WTC11 (cell line): ENCODE results near the gene APRT. TPM values are rescaled to one million over a fixed set of nuclear protein-coding genes. Genes with fewer than 3 reads are reported as not detected.

Source experiments
- ATAC-seq: fragments of 200-7000 bp; cut with Tn5 transposase; 2 replicates; pipeline ENCODE4 v1.10.0; 2021; ENCODE audit warnings: mild to moderate bottlenecking, moderate library complexity
- CTCF ChIA-PET: fragments of 300-600 bp; sonication (Branson Sonifier 250); formaldehyde crosslinking; loops from one replicate; lab custom pipeline; 2021; ENCODE audit warnings: antibody characterized with exemption; lab: Charles Lee
- POLR2A ChIA-PET: fragments of 350-600 bp; sonication (Branson Sonifier 250); formaldehyde crosslinking; loops from one replicate; lab custom pipeline; 2021; ENCODE audit warnings: antibody characterized with exemption; lab: Charles Lee
- DNase-seq: peaks from one replicate; pipeline ENCODE4 v3.0.0; 2021; ENCODE audit warnings: low spot score
- H3K27ac Mint-ChIP-seq: 2 replicates; pipeline ENCODE4 v1.8.0; 2021; ENCODE audit warnings: mixed read lengths
- H3K27me3 Mint-ChIP-seq: 2 replicates; pipeline ENCODE4 v1.8.0; 2021; ENCODE audit warnings: low read depth, mild to moderate bottlenecking, moderate library complexity, mixed read lengths
- H3K36me3 Mint-ChIP-seq: 2 replicates; pipeline ENCODE4 v1.8.0; 2021; ENCODE audit warnings: mixed read lengths
- H3K4me1 Mint-ChIP-seq: 2 replicates; pipeline ENCODE4 v1.8.0; 2022; ENCODE audit warnings: mixed read lengths
- H3K4me3 Mint-ChIP-seq: 2 replicates; pipeline ENCODE4 v1.8.0; 2021; ENCODE audit warnings: mild to moderate bottlenecking, moderate library complexity, mixed read lengths
- H3K9me3 Mint-ChIP-seq: 2 replicates; pipeline ENCODE4 v1.8.0; 2021; ENCODE audit warnings: mixed read lengths
- ETV6 ChIP-seq: sonication (generic); formaldehyde crosslinking; IDR thresholded peaks from 2 replicates; pipeline ENCODE4 v1.8.1; 2022; ENCODE audit warnings: mild to moderate bottlenecking, missing genetic modification reagents
- FOXP1 ChIP-seq: sonication (generic); formaldehyde crosslinking; IDR thresholded peaks from 2 replicates; pipeline ENCODE4 v1.8.0; 2022; ENCODE audit warnings: missing genetic modification reagents, mild to moderate bottlenecking, moderate library complexity, borderline replicate concordance
- KAT7 ChIP-seq: sonication (generic); formaldehyde crosslinking; IDR thresholded peaks from 2 replicates; pipeline ENCODE4 v1.8.1; 2023; ENCODE audit warnings: missing genetic modification reagents, mild to moderate bottlenecking, borderline replicate concordance
- NR3C1 ChIP-seq: sonication (generic); formaldehyde crosslinking; conservative IDR thresholded peaks from 2 replicates; pipeline ENCODE4 v1.8.1; 2023; ENCODE audit warnings: low read depth, mild to moderate bottlenecking, missing genetic modification reagents
- TEAD1 ChIP-seq: sonication (generic); formaldehyde crosslinking; IDR thresholded peaks from 2 replicates; pipeline ENCODE4 v1.8.0; 2022; ENCODE audit warnings: mild to moderate bottlenecking, missing genetic modification reagents
- ZNF317 ChIP-seq: sonication (generic); formaldehyde crosslinking; IDR thresholded peaks from 2 replicates; pipeline ENCODE4 v1.8.1; 2023; ENCODE audit warnings: low read depth, mild to moderate bottlenecking, moderate library complexity, missing genetic modification reagents, borderline replicate concordance
- ZNF671 ChIP-seq: fragments of 250-450 bp; sonication (Bioruptor Pico); IDR thresholded peaks from 2 replicates; pipeline ENCODE4 v1.8.0; 2021; ENCODE audit warnings: mild to moderate bottlenecking
- total RNA-seq: library from RNA; stranded (reverse); gene quantifications from 3 replicates; pipeline ENCODE4 v1.2.3, GENCODE V29; 2021
- TF ChIP-seq, protein P1 (sequence below): sonication (generic); formaldehyde crosslinking; IDR thresholded peaks from 2 replicates; pipeline ENCODE4 v1.8.0; 2023; ENCODE audit warnings: missing genetic modification reagents, mild to moderate bottlenecking, borderline replicate concordance
- TF ChIP-seq, protein P2 (sequence below): sonication (generic); formaldehyde crosslinking; IDR thresholded peaks from 2 replicates; pipeline ENCODE4 v1.8.0; 2022; ENCODE audit warnings: mild to moderate bottlenecking, missing genetic modification reagents
- TF ChIP-seq, protein P3 (sequence below): sonication (generic); formaldehyde crosslinking; IDR thresholded peaks from 2 replicates; pipeline ENCODE4 v1.8.0; 2022; ENCODE audit warnings: missing genetic modification reagents
- TF ChIP-seq, protein P4 (sequence below): fragments of 250-450 bp; sonication (Bioruptor Pico); IDR thresholded peaks from 2 replicates; pipeline ENCODE4 v2.1.2; 2022; ENCODE audit warnings: mild to moderate bottlenecking, moderate library complexity
- TF ChIP-seq, protein P5 (sequence below): sonication (generic); formaldehyde crosslinking; IDR thresholded peaks from 2 replicates; pipeline ENCODE4 v1.8.1; 2022; ENCODE audit warnings: low read depth, mild to moderate bottlenecking, moderate library complexity, missing genetic modification reagents, borderline replicate concordance
- TF ChIP-seq, protein P6 (sequence below): sonication (generic); formaldehyde crosslinking; IDR thresholded peaks from 2 replicates; pipeline ENCODE4 v1.8.0; 2023; ENCODE audit warnings: mild to moderate bottlenecking, missing genetic modification reagents

Gene APRT
- total RNA-seq, 1 experiment from 2014 or later: 288 TPM

DNA sequence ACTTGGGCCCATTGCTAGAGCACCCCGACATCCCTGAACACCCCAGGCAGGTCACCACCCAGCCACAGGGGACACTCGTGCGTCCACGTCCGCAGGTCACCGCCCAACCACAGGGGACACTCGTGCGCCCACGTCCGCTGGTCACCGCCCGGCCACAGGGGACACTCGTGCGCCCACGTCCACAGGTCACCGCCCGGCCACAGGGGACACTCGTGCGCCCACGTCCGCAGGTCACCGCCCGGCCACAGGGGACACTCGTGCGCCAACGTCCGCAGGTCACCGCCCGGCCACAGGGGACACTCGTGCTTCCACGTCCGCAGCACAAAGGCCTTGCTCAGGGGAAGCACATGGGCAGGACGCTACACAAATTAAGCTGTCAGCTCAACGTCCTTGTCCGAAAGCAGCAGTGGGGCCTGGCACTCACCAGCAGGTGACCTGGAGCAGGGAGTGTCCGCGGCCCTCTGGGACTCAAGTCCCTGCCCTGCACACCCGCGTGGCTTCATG lies 27.4 kb upstream of the APRT start:
- ATAC-seq (no peak), DNase-seq (peak; percentile 22)
- TF ChIP-seq ETV6 (CRISPR knock-in tag) (no peak), ZNF317 (no peak), NR3C1 (CRISPR knock-in tag) (no peak), KAT7 (CRISPR knock-in tag) (no peak), FOXP1 (no peak), TEAD1 (CRISPR knock-in tag) (no peak), ZNF671 (CRISPR knock-in tag) (no peak)
- TF ChIP-seq, protein P1, sequence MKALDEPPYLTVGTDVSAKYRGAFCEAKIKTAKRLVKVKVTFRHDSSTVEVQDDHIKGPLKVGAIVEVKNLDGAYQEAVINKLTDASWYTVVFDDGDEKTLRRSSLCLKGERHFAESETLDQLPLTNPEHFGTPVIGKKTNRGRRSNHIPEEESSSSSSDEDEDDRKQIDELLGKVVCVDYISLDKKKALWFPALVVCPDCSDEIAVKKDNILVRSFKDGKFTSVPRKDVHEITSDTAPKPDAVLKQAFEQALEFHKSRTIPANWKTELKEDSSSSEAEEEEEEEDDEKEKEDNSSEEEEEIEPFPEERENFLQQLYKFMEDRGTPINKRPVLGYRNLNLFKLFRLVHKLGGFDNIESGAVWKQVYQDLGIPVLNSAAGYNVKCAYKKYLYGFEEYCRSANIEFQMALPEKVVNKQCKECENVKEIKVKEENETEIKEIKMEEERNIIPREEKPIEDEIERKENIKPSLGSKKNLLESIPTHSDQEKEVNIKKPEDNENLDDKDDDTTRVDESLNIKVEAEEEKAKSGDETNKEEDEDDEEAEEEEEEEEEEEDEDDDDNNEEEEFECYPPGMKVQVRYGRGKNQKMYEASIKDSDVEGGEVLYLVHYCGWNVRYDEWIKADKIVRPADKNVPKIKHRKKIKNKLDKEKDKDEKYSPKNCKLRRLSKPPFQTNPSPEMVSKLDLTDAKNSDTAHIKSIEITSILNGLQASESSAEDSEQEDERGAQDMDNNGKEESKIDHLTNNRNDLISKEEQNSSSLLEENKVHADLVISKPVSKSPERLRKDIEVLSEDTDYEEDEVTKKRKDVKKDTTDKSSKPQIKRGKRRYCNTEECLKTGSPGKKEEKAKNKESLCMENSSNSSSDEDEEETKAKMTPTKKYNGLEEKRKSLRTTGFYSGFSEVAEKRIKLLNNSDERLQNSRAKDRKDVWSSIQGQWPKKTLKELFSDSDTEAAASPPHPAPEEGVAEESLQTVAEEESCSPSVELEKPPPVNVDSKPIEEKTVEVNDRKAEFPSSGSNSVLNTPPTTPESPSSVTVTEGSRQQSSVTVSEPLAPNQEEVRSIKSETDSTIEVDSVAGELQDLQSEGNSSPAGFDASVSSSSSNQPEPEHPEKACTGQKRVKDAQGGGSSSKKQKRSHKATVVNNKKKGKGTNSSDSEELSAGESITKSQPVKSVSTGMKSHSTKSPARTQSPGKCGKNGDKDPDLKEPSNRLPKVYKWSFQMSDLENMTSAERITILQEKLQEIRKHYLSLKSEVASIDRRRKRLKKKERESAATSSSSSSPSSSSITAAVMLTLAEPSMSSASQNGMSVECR: no peak
- TF ChIP-seq, protein P2, sequence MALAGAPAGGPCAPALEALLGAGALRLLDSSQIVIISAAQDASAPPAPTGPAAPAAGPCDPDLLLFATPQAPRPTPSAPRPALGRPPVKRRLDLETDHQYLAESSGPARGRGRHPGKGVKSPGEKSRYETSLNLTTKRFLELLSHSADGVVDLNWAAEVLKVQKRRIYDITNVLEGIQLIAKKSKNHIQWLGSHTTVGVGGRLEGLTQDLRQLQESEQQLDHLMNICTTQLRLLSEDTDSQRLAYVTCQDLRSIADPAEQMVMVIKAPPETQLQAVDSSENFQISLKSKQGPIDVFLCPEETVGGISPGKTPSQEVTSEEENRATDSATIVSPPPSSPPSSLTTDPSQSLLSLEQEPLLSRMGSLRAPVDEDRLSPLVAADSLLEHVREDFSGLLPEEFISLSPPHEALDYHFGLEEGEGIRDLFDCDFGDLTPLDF (CRISPR knock-in tag): no peak
- TF ChIP-seq, protein P3, sequence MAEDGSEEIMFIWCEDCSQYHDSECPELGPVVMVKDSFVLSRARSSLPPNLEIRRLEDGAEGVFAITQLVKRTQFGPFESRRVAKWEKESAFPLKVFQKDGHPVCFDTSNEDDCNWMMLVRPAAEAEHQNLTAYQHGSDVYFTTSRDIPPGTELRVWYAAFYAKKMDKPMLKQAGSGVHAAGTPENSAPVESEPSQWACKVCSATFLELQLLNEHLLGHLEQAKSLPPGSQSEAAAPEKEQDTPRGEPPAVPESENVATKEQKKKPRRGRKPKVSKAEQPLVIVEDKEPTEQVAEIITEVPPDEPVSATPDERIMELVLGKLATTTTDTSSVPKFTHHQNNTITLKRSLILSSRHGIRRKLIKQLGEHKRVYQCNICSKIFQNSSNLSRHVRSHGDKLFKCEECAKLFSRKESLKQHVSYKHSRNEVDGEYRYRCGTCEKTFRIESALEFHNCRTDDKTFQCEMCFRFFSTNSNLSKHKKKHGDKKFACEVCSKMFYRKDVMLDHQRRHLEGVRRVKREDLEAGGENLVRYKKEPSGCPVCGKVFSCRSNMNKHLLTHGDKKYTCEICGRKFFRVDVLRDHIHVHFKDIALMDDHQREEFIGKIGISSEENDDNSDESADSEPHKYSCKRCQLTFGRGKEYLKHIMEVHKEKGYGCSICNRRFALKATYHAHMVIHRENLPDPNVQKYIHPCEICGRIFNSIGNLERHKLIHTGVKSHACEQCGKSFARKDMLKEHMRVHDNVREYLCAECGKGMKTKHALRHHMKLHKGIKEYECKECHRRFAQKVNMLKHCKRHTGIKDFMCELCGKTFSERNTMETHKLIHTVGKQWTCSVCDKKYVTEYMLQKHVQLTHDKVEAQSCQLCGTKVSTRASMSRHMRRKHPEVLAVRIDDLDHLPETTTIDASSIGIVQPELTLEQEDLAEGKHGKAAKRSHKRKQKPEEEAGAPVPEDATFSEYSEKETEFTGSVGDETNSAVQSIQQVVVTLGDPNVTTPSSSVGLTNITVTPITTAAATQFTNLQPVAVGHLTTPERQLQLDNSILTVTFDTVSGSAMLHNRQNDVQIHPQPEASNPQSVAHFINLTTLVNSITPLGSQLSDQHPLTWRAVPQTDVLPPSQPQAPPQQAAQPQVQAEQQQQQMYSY (CRISPR knock-in tag): no peak
- TF ChIP-seq, protein P4, sequence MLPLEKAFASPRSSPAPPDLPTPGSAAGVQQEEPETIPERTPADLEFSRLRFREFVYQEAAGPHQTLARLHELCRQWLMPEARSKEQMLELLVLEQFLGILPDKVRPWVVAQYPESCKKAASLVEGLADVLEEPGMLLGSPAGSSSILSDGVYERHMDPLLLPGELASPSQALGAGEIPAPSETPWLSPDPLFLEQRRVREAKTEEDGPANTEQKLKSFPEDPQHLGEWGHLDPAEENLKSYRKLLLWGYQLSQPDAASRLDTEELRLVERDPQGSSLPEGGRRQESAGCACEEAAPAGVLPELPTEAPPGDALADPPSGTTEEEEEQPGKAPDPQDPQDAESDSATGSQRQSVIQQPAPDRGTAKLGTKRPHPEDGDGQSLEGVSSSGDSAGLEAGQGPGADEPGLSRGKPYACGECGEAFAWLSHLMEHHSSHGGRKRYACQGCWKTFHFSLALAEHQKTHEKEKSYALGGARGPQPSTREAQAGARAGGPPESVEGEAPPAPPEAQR (CRISPR knock-in tag): no peak
- TF ChIP-seq, protein P5, sequence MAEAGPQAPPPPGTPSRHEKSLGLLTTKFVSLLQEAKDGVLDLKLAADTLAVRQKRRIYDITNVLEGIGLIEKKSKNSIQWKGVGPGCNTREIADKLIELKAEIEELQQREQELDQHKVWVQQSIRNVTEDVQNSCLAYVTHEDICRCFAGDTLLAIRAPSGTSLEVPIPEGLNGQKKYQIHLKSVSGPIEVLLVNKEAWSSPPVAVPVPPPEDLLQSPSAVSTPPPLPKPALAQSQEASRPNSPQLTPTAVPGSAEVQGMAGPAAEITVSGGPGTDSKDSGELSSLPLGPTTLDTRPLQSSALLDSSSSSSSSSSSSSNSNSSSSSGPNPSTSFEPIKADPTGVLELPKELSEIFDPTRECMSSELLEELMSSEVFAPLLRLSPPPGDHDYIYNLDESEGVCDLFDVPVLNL (CRISPR knock-in tag): no peak
- TF ChIP-seq, protein P6, sequence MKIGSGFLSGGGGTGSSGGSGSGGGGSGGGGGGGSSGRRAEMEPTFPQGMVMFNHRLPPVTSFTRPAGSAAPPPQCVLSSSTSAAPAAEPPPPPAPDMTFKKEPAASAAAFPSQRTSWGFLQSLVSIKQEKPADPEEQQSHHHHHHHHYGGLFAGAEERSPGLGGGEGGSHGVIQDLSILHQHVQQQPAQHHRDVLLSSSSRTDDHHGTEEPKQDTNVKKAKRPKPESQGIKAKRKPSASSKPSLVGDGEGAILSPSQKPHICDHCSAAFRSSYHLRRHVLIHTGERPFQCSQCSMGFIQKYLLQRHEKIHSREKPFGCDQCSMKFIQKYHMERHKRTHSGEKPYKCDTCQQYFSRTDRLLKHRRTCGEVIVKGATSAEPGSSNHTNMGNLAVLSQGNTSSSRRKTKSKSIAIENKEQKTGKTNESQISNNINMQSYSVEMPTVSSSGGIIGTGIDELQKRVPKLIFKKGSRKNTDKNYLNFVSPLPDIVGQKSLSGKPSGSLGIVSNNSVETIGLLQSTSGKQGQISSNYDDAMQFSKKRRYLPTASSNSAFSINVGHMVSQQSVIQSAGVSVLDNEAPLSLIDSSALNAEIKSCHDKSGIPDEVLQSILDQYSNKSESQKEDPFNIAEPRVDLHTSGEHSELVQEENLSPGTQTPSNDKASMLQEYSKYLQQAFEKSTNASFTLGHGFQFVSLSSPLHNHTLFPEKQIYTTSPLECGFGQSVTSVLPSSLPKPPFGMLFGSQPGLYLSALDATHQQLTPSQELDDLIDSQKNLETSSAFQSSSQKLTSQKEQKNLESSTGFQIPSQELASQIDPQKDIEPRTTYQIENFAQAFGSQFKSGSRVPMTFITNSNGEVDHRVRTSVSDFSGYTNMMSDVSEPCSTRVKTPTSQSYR (CRISPR knock-in tag): no peak
- Mint-ChIP-seq H3K27me3 (no peaks in the 10 kb centered on the region), H3K36me3 (peaks cover 6% of the 10 kb centered on the region), H3K27ac (no peak overlapping the region), H3K4me1 (no peaks in the 10 kb centered on the region), H3K4me3 (no peak overlapping the region), H3K9me3 (no peaks in the 10 kb centered on the region)
- ChIA-PET CTCF (interaction anchor here (1.0 to 2.2 kb wide), 3 partner anchors 18 to 102 kb away, joined by 4 to 8 read pairs (median 5); partner anchors contain the start of genes GALNS and TRAPPC2L), POLR2A (no interaction called here)
